LNCAP (cell line): ENCODE measurements around the gene PLAAT4.

Experiments used
- CTCF ChIP-seq: fragments of 450-650 bp; IDR thresholded peaks from 2 replicates; pipeline ENCODE4 v1.5.1; 2017; ENCODE audit warnings: mild to moderate bottlenecking

The PLAAT4 gene

GRCh38 chr11:63535734-63536133 is 874 bp upstream of the PLAAT4 start:
- no peak for TF ChIP-seq CTCF

- no peak for TF ChIP-seq CTCF
Measured at GRCh38 chr11:63537293-63538101, 889 bp downstream of the PLAAT4 start.

GRCh38 chr11:63543711-63544110 is 7.1 kb downstream of the PLAAT4 start:
- TF ChIP-seq CTCF = no peak

- no peak for TF ChIP-seq CTCF
Measured at GRCh38 chr11:63547061-63547460, 10.5 kb downstream of the PLAAT4 start.

- no peak for TF ChIP-seq CTCF
Measured at GRCh38 chr11:63548178-63548577, 11.6 kb downstream of the PLAAT4 start.

GRCh38 chr11:63549411-63549810 is 12.8 kb downstream of the PLAAT4 start:
- no peak for TF ChIP-seq CTCF

GRCh38 chr11:63551091-63551888 is 14.7 kb downstream of the PLAAT4 start:
- TF ChIP-seq CTCF = no peak
